Measurements from ENCODE around the gene PLOD3.
A peak's percentile ranks its signal among the peaks of the same experiment; 100 is the strongest.
"Not testable (repeated sequence)": the region's sequence is repeated elsewhere in the genome, so short reads cannot be mapped to it uniquely, and the experiment has no call there.

The PLOD3 gene, protein sequence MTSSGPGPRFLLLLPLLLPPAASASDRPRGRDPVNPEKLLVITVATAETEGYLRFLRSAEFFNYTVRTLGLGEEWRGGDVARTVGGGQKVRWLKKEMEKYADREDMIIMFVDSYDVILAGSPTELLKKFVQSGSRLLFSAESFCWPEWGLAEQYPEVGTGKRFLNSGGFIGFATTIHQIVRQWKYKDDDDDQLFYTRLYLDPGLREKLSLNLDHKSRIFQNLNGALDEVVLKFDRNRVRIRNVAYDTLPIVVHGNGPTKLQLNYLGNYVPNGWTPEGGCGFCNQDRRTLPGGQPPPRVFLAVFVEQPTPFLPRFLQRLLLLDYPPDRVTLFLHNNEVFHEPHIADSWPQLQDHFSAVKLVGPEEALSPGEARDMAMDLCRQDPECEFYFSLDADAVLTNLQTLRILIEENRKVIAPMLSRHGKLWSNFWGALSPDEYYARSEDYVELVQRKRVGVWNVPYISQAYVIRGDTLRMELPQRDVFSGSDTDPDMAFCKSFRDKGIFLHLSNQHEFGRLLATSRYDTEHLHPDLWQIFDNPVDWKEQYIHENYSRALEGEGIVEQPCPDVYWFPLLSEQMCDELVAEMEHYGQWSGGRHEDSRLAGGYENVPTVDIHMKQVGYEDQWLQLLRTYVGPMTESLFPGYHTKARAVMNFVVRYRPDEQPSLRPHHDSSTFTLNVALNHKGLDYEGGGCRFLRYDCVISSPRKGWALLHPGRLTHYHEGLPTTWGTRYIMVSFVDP

DNA sequence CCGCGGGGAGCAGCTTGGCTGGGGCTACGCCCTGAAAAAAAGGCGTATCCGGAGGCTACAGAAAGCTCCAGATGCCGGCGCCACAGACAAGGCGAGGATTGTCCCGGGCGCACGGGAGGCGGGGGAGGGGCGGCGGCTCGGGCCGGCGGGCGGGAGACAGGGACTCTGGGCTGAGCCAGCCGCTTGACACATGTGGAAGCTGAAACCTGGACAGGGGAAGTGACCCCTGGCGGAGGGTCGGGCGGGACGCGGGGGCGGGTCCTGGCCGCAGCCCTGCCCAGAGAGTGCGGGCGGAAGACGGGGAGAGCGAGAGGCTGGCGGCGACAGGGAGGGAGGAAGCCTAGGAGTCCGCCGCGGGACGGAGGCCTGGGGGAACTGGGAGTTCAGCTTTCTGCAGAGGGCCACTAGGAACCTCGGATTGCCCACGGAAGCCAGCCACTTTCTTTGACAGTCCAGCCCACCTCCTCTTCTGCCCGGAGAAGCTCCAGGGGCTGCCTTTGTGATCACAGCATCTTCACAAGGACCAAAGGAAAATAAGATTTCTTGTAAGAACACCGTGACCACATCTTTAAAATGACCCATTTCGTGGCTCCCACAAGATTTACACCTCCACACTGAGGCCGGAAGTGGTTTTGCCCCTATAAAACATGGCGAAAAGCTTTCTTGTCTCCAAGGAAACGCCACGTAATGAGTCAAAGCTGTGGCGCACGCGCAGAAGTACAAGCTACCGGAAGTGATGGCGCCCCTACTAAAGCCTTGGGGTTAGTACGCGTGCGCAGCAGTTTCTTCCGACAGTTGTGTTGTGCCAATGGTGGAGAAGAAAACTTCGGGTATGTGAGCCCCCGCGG is at the start of gene PLOD3, which contains the start of gene ZNHIT1:
PLOD3 (minus strand) TSS at position 194 of the 848 bp plus-strand sequence. CDS start 307 bp downstream, outside the sequence.
ZNHIT1 (plus strand) TSS at position 778 of the 848 bp plus-strand sequence; CDS start at position 809, 31 bp downstream.
- H3K4me3 ChIP-seq (ENCODE audit: low read length) = peak within 1 kb of the TSS; percentile 90
- peaks cover 5% of the 10 kb centered on the region; the same call in 1 of the 2 replicates for H3K27me3 ChIP-seq (ENCODE audit: insufficient read depth, low read length)
- peak within 1 kb of the TSS; percentile 63 for H3K27ac ChIP-seq (ENCODE audit: low read length)
- no peaks in the 10 kb centered on the region for H3K9me3 ChIP-seq (ENCODE audit: insufficient read depth, low read depth, low read length)
- no peaks in the 10 kb centered on the region; the same call in 1 of the 2 replicates for H3K4me1 ChIP-seq (ENCODE audit: insufficient read depth, low read length)
- peak within 1 kb of the TSS; percentile 79 for H3K9ac ChIP-seq (ENCODE audit: low read depth, low read length)
- no peaks in the 10 kb centered on the region for H3K36me3 ChIP-seq (ENCODE audit: insufficient read depth, low read depth, low read length)

DNA sequence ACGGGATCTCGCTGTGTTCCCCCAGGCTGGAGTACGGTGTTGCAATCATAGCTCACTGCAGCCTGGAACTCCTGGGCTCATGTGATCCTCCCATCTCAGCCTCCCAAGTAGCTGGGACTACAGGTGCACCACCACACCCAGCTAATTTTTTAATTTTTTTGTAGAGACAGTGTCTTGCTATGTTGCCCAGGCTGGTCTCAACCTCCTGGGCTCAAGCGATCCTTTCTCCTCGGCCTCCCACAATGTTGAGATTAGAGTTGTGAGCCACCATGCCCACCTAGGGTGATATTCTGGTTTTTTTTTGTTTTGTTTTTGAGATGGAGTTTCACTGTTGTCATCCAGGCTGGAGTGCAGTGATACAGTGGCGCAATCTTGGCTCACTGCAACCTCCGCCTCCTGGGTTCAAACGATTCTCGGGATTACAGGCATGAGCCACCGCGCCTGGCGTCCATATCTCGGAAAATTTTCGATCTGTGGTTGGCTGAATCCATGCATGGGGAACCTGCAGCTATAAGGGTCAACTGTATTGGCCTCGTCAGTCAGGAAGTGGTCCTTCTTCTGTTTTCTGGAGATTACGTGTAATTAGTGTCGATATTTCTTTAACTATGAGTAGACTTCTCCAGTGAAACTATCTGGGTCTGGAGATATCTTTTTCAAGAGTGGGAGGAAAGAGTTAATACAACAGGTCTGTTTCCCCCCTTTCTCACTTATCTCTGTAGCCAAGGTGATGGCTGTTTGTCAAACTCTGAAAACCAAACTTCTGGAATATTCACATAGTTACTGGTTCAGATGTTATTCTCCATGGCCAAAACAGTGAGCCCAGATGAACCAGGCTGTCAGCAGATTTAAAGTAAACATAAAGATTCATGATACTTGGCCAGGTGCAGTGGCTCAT is 48.5 kb upstream of the PLOD3 start:
- no peaks in the 10 kb centered on the region for H3K27me3 ChIP-seq (ENCODE audit: insufficient read depth, low read length)
- no peak overlapping the region for H3K27ac ChIP-seq (ENCODE audit: low read length)
- H3K4me1 ChIP-seq (ENCODE audit: insufficient read depth, low read length) = no peaks in the 10 kb centered on the region
- H3K36me3 ChIP-seq (ENCODE audit: insufficient read depth, low read depth, low read length) = no peaks in the 10 kb centered on the region
- H3K4me3 ChIP-seq (ENCODE audit: low read length) = no peak overlapping the region
- H3K9ac ChIP-seq (ENCODE audit: low read depth, low read length) = no peak overlapping the region
- no peaks in the 10 kb centered on the region for H3K9me3 ChIP-seq (ENCODE audit: insufficient read depth, low read depth, low read length)

DNA sequence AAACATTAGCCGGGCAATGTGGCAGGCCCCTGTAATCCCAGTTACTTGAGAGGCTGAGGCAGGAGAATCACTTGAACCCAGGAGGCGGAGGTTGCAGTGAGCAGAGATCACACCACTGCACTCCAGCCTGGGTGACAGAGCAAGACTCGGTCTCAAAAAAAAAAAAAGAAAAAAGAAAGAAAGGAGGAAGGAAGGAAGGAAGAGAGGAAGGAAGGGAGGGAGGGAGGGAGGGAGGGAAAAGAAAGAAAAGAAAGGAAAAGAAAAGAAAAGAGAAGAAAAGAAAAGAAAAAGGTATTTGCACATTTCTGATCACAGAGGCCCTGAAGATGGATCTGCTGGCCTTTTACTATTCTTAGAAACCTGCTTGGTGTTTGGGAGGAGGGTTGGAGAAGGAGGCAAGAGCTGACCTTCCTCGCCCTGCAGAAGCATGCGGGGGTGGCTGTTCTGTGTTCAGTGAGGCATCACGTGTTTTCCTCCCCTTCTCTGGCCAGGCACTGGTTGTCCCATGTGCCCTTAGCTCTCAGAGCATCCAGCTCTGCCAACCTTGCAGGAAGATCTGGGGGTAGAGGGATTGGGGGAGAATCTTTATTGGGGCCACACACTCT is 46.8 kb upstream of the PLOD3 start:
- not testable (repeated sequence) for H3K4me1 ChIP-seq (ENCODE audit: insufficient read depth, low read length); H3K4me3 ChIP-seq (ENCODE audit: low read length); H3K27ac ChIP-seq (ENCODE audit: low read length); H3K9me3 ChIP-seq (ENCODE audit: insufficient read depth, low read depth, low read length); H3K9ac ChIP-seq (ENCODE audit: low read depth, low read length); H3K36me3 ChIP-seq (ENCODE audit: insufficient read depth, low read depth, low read length); H3K27me3 ChIP-seq (ENCODE audit: insufficient read depth, low read length)

DNA sequence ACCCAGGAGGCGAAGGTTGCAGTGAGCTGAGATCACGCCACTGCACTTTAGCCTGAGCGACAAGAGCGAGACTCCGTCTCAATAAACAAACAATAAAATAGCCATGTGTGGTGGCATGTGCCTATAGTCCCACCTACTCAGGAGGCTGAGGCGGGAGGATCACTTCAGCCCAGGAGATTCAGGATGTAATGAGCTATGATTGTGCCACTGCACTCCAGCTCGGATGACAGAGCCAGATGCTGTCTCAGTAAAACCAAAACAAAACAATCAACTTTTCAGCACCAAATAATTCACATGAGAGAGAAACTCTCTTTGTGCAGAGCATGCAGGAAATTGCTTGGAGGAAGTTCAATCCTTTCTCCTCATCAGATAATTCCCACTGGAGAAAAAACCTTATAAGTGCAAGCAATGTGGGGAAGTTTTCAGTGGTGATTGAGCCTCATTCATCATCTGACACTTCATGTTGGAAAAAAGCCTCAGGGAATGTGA is 40.9 kb upstream of the PLOD3 start:
- Histone ChIP-seq H3K27me3 (ENCODE audit: insufficient read depth, low read length) (no peaks in the 10 kb centered on the region), H3K9me3 (ENCODE audit: insufficient read depth, low read depth, low read length) (no peaks in the 10 kb centered on the region), H3K36me3 (ENCODE audit: insufficient read depth, low read depth, low read length) (no peaks in the 10 kb centered on the region), H3K4me1 (ENCODE audit: insufficient read depth, low read length) (no peaks in the 10 kb centered on the region), H3K4me3 (ENCODE audit: low read length) (no peak overlapping the region), H3K27ac (ENCODE audit: low read length) (no peak overlapping the region), H3K9ac (ENCODE audit: low read depth, low read length) (peak overlapping the region; percentile 37; the same call in 1 of the 2 replicates)

DNA sequence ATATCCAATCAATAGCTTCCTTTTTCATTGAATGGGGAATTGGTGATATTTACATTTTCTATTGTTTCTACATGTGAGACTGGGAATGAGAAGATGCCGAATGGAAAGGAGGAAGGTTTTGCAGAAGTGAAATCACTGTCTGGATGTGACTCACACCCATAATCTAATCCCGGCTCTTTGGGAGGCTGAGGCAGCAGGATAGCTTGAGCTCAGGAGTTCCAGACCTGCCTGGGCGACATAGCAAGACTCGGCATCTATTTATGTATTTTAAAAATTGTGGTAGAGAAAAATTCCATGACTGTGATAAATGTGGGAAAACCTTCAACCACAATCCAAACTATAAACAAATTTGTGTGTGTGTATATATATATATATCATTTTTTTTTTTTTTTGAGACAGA is 38.4 kb upstream of the PLOD3 start:
- Histone ChIP-seq H3K4me1 (ENCODE audit: insufficient read depth, low read length) (0 out of 2 replicates have a peak, but pooled peaks cover 3% of the 10 kb centered on the region), H3K27me3 (ENCODE audit: insufficient read depth, low read length) (no peaks in the 10 kb centered on the region), H3K9ac (ENCODE audit: low read depth, low read length) (no peak overlapping the region), H3K4me3 (ENCODE audit: low read length) (no peak overlapping the region), H3K27ac (ENCODE audit: low read length) (no peak overlapping the region), H3K36me3 (ENCODE audit: insufficient read depth, low read depth, low read length) (no peaks in the 10 kb centered on the region), H3K9me3 (ENCODE audit: insufficient read depth, low read depth, low read length) (no peaks in the 10 kb centered on the region)

DNA sequence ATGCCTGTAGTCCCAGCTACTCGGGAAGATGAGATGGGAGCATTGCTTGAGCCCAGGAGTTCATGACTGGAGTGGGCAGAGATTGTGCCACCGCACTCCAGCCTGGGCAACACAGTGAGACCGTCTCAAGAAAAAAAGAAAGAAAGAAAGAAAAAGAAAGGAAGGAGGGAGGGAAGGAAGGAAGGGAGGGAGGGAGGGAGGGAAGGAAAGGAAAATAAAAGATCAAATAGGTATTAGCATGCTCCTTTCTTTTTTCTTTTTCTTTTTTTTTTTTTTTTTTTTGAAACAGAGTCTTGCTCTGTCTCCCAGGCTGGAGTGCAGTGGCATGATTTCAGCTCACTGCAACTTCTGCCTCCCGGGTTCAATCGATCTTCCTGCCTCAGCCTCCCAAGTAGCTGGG is 35.8 kb upstream of the PLOD3 start:
- H3K36me3 ChIP-seq (ENCODE audit: insufficient read depth, low read depth, low read length); H3K9me3 ChIP-seq (ENCODE audit: insufficient read depth, low read depth, low read length); H3K27me3 ChIP-seq (ENCODE audit: insufficient read depth, low read length); H3K4me3 ChIP-seq (ENCODE audit: low read length); H3K4me1 ChIP-seq (ENCODE audit: insufficient read depth, low read length); H3K9ac ChIP-seq (ENCODE audit: low read depth, low read length); H3K27ac ChIP-seq (ENCODE audit: low read length): not testable (repeated sequence)

DNA sequence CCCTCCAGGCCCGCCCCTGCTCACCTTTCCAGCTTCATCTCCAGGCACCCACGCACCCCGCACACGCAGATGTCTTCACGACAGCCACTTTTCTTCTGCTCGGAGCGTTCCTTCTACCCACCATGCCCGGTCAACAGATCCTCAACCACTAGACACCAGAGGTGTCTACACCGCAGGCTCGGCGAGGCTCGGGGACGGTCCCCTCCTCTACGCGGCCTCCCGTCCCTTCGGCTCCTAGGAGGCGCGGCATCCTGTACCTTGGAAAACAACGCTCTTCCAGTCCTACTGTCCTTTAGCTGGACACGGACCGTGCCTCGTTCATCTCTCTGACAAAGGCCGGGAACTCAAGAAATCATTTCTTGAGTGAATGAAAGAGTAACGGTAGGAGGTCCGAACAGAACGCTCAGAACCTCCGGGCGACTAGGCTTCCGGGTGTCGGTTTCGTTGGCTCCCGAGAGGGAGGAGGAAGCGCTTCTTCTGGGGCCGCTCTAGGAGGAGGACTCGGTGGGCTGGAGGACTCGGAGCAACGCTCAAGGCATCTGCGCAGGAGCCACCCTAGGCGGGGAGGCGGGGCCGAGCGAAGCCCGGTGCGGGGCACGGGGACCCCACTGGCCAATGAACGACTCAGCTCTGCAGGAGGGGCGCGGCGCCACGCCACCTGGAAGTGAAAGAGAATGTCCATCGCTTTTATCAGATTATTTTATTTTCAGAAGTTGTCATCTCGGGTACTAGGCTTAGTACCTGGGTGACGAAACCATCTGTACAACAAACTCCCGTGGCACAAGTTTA is 34.7 kb upstream of the PLOD3 start:
- Histone ChIP-seq H3K9ac (ENCODE audit: low read depth, low read length) (peak overlapping the region; percentile 88), H3K4me1 (ENCODE audit: insufficient read depth, low read length) (0 out of 2 replicates have a peak, but pooled peaks cover 3% of the 10 kb centered on the region), H3K27ac (ENCODE audit: low read length) (peak overlapping the region; percentile 79)

DNA sequence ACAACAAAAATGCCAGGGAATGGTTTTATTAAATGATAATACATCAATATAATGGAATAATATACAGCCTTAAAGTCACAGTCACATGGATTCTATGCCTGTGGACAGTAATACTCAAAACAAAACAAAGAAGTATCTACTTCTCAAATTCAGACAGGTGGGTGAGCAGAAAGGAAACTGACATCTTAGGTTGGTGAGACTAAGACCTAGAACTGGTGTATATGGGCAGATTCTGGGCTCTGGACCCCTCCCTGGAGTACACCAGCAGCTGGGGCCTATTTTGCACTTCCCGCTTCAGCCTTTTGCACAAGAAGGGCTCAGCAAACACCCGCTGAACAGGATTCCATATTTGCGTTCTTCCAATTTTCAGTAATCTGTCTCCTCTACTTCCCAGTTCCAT is 32.9 kb upstream of the PLOD3 start:
- no peaks in the 10 kb centered on the region for H3K9me3 ChIP-seq (ENCODE audit: insufficient read depth, low read depth, low read length)
- H3K27ac ChIP-seq (ENCODE audit: low read length) = no peak overlapping the region
- peaks cover 5% of the 10 kb centered on the region; the same call in 1 of the 2 replicates for H3K36me3 ChIP-seq (ENCODE audit: insufficient read depth, low read depth, low read length)
- H3K9ac ChIP-seq (ENCODE audit: low read depth, low read length) = no peak overlapping the region
- no peak overlapping the region for H3K4me3 ChIP-seq (ENCODE audit: low read length)
- H3K4me1 ChIP-seq (ENCODE audit: insufficient read depth, low read length) = 0 out of 2 replicates have a peak, but pooled peaks cover 3% of the 10 kb centered on the region
- no peaks in the 10 kb centered on the region for H3K27me3 ChIP-seq (ENCODE audit: insufficient read depth, low read length)

More for the DNA sequence above, 34.7 kb upstream of the PLOD3 start:
- Histone ChIP-seq H3K9me3 (ENCODE audit: insufficient read depth, low read depth, low read length) (no peaks in the 10 kb centered on the region), H3K4me3 (ENCODE audit: low read length) (peak overlapping the region; percentile 96), H3K27me3 (ENCODE audit: insufficient read depth, low read length) (no peaks in the 10 kb centered on the region), H3K36me3 (ENCODE audit: insufficient read depth, low read depth, low read length) (peaks cover 5% of the 10 kb centered on the region; the same call in 1 of the 2 replicates)

DNA sequence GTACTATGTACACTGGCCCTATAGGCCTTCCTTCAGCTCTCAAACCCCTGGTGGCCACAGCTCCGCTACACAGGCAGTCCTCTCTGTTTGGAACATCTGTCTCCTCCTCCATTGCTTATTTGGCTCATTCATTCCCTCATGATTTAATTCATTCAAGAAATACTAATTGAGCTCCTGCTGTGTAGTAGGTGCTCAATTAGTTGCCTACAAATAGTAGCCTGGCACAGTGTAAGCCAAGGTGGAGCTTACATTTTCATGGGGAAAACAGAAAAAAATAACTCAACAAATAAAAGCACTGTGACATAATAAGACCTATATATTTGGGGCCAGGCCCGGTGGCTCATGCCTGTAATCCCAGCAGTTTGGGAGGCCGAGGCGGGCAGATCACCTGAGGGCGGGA is 30.9 kb upstream of the PLOD3 start:
- H3K27ac ChIP-seq (ENCODE audit: low read length) = no peak overlapping the region

More for the DNA sequence above, 30.9 kb upstream of the PLOD3 start:
- Histone ChIP-seq H3K4me3 (ENCODE audit: low read length) (no peak overlapping the region), H3K9me3 (ENCODE audit: insufficient read depth, low read depth, low read length) (no peaks in the 10 kb centered on the region), H3K9ac (ENCODE audit: low read depth, low read length) (no peak overlapping the region), H3K36me3 (ENCODE audit: insufficient read depth, low read depth, low read length) (peaks cover 5% of the 10 kb centered on the region; the same call in 1 of the 2 replicates), H3K27me3 (ENCODE audit: insufficient read depth, low read length) (no peaks in the 10 kb centered on the region), H3K4me1 (ENCODE audit: insufficient read depth, low read length) (0 out of 2 replicates have a peak, but pooled peaks cover 3% of the 10 kb centered on the region)

All from iPS-20b (cell line).